ENCODE results near the gene EIF3B. TPM values are rescaled to one million over a fixed set of nuclear protein-coding genes. Genes with fewer than 3 reads are reported as not detected.
"Not testable (repeated sequence)": the region's sequence is repeated elsewhere in the genome, so short reads cannot be mapped to it uniquely, and the experiment has no call there.

The EIF3B gene
- total and polyA plus RNA-seq, 2 of the 4 experiments (the other 2 are of a cell fraction): 105 to 201 TPM

DNA sequence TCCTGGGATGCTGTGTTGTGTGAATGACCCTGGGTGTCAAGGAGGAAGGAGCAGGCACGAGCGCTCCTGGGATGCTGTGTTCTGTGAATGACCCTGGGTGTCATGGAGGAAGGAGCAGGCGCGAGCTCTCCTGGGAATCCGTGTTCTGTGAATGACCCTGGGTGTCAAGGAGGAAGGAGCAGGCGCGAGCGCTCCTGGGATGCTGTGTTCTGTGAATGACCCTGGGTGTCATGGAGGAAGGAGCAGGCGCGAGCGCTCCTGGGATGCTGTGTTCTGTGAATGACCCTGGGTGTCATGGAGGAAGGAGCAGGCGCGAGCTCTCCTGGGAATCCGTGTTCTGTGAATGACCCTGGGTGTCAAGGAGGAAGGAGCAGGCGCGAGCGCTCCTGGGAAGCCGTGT, 22.9 kb downstream of the EIF3B start:
- H3K9ac ChIP-seq (ENCODE audit: low read depth, low read length); H3K27me3 ChIP-seq (ENCODE audit: control insufficient read depth, insufficient read depth, low read length); H2AK5ac ChIP-seq (ENCODE audit: low read depth, low read length); POLR2A ChIA-PET (ENCODE audit: unreplicated experiment); H4K91ac ChIP-seq (ENCODE audit: insufficient read depth, low read depth, low read length); H3K18ac ChIP-seq (ENCODE audit: low read depth, low read length); H3K4me2 ChIP-seq (ENCODE audit: low read depth, low read length); H3K9me1 ChIP-seq (ENCODE audit: insufficient read depth, low read length); H2BK20ac ChIP-seq (ENCODE audit: low read depth, low read length); in situ Hi-C loops (cut with MboI; ENCODE audit: low sequenced_read_pairs); H3K23ac ChIP-seq (ENCODE audit: low read depth, low read length); H3K27ac ChIP-seq (ENCODE audit: insufficient read depth, low read length); ATAC-seq (ENCODE audit: low read depth); H3K4me3 ChIP-seq (ENCODE audit: insufficient read depth, low read depth, low read length); H3K4me1 ChIP-seq (ENCODE audit: control insufficient read depth, insufficient read depth, low read length); intact Hi-C loops (cut with micrococcal nuclease); H2BK15ac ChIP-seq (ENCODE audit: low read depth, low read length); H4K8ac ChIP-seq (ENCODE audit: low read depth in 2 of 2, low read length in 2 of 2); BruUV-seq (replicated peaks); H3K4ac ChIP-seq (ENCODE audit: low read depth, low read length); CTCF ChIA-PET; H4K5ac ChIP-seq (ENCODE audit: low read depth, low read length); H3K9me3 ChIP-seq (ENCODE audit: control insufficient read depth, insufficient read depth, low read length); dilution Hi-C loops (cut with HindIII; ENCODE audit: low sequenced_read_pairs, unreplicated experiment); H2BK5ac ChIP-seq (ENCODE audit: low read depth, low read length, poor library complexity, severe bottlenecking); DNase-seq; H2BK120ac ChIP-seq (ENCODE audit: low read depth, low read length); H3K56ac ChIP-seq (ENCODE audit: extremely low read depth, insufficient read depth, low read length); H3K14ac ChIP-seq (replicated peaks; ENCODE audit: low read depth, low read length); H2AK9ac ChIP-seq (replicated peaks; ENCODE audit: low read depth, low read length, poor library complexity); H2AFZ ChIP-seq (replicated peaks; ENCODE audit: low read length, poor library complexity): not testable (repeated sequence)
- peaks cover 87% of the 10 kb centered on the region for H3K36me3 ChIP-seq (ENCODE audit: control insufficient read depth, insufficient read depth, low read length)
- peaks cover 35% of the 10 kb centered on the region for H4K20me1 ChIP-seq (ENCODE audit: insufficient read depth, low read length)
- H3K79me1 ChIP-seq (ENCODE audit: low read depth in 1 of 2, low read length in 2 of 2): peaks cover 19 to 40% of the 10 kb centered on the region in 2 experiments
- WGBS, 2 experiments (ENCODE audit: extremely low coverage in 2 of 2, insufficient read length in 1 of 2): 94% methylated on average over 11 of the region's 18 CpGs; no CpG with 5 or more reads in 1 of the 2 experiments

DNA sequence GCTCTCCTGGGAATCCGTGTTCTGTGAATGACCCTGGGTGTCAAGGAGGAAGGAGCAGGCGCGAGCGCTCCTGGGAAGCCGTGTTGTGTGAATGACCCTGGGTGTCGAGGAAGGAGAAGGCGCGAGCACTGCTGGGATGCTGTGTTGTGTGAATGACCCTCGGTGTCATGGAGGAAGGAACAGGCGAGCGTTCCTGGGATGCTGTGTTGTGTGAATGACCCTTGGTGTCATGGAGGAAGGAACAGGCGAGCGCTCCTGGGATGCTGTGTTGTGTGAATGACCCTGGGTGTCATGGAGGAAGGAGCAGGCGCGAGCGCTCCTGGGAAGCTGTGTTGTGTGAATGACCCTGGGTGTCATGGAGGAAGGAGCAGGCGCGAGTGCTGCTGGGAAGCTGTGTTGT, 23.5 kb downstream of the EIF3B start:
- H3K18ac ChIP-seq (ENCODE audit: low read depth, low read length); H2AK5ac ChIP-seq (ENCODE audit: low read depth, low read length); H2AFZ ChIP-seq (replicated peaks; ENCODE audit: low read length, poor library complexity); H4K5ac ChIP-seq (ENCODE audit: low read depth, low read length); H3K14ac ChIP-seq (replicated peaks; ENCODE audit: low read depth, low read length); H3K27ac ChIP-seq (ENCODE audit: insufficient read depth, low read length); H3K56ac ChIP-seq (ENCODE audit: extremely low read depth, insufficient read depth, low read length); ATAC-seq (ENCODE audit: low read depth); H3K9ac ChIP-seq (ENCODE audit: low read depth, low read length); H2BK20ac ChIP-seq (ENCODE audit: low read depth, low read length); CTCF ChIA-PET; POLR2A ChIA-PET (ENCODE audit: unreplicated experiment); H3K4ac ChIP-seq (ENCODE audit: low read depth, low read length); H4K8ac ChIP-seq (ENCODE audit: low read depth in 2 of 2, low read length in 2 of 2); H2BK5ac ChIP-seq (ENCODE audit: low read depth, low read length, poor library complexity, severe bottlenecking); H3K9me1 ChIP-seq (ENCODE audit: insufficient read depth, low read length); H3K9me3 ChIP-seq (ENCODE audit: control insufficient read depth, insufficient read depth, low read length); intact Hi-C loops (cut with micrococcal nuclease); H2BK15ac ChIP-seq (ENCODE audit: low read depth, low read length); H3K4me1 ChIP-seq (ENCODE audit: control insufficient read depth, insufficient read depth, low read length); dilution Hi-C loops (cut with HindIII; ENCODE audit: low sequenced_read_pairs, unreplicated experiment); DNase-seq; BruUV-seq (replicated peaks); H3K4me2 ChIP-seq (ENCODE audit: low read depth, low read length); H2AK9ac ChIP-seq (replicated peaks; ENCODE audit: low read depth, low read length, poor library complexity); H4K91ac ChIP-seq (ENCODE audit: insufficient read depth, low read depth, low read length); H3K4me3 ChIP-seq (ENCODE audit: insufficient read depth, low read depth, low read length); H2BK120ac ChIP-seq (ENCODE audit: low read depth, low read length); H3K27me3 ChIP-seq (ENCODE audit: control insufficient read depth, insufficient read depth, low read length); in situ Hi-C loops (cut with MboI; ENCODE audit: low sequenced_read_pairs); H3K23ac ChIP-seq (ENCODE audit: low read depth, low read length): not testable (repeated sequence)
- 100% methylated on average over 8 of the region's 18 CpGs; no CpG with 5 or more reads in 1 of the 2 experiments for WGBS, 2 experiments (ENCODE audit: extremely low coverage in 2 of 2, insufficient read length in 1 of 2)
- peaks cover 83% of the 10 kb centered on the region for H3K36me3 ChIP-seq (ENCODE audit: control insufficient read depth, insufficient read depth, low read length)
- H3K79me1 ChIP-seq (ENCODE audit: low read depth in 1 of 2, low read length in 2 of 2): peaks cover 17 to 35% of the 10 kb centered on the region in 2 experiments
- peaks cover 35% of the 10 kb centered on the region for H4K20me1 ChIP-seq (ENCODE audit: insufficient read depth, low read length)
